Glutamatergic neuron (in vitro differentiated cells): Measurements from ENCODE around the gene PLD1. TPM values are rescaled to one million over a fixed set of nuclear protein-coding genes. Genes with fewer than 3 reads are reported as not detected.

Experiments used
- DNase-seq: peaks from one replicate; pipeline ENCODE4 v3.0.0; 2022
- H3K27ac Mint-ChIP-seq: one replicate; pipeline ENCODE4 v1.8.0; 2020; ENCODE audit warnings: mild to moderate bottlenecking, mixed read lengths, inconsistent platforms; ENCODE audit not compliant: unreplicated experiment
- H3K27me3 Mint-ChIP-seq: one replicate; pipeline ENCODE4 v1.8.0; 2020; ENCODE audit warnings: mild to moderate bottlenecking, moderate library complexity, mixed read lengths, inconsistent platforms; ENCODE audit not compliant: unreplicated experiment
- H3K36me3 Mint-ChIP-seq: one replicate; pipeline ENCODE4 v1.8.0; 2020; ENCODE audit warnings: mild to moderate bottlenecking, mixed read lengths, inconsistent platforms; ENCODE audit not compliant: unreplicated experiment
- H3K4me1 Mint-ChIP-seq: one replicate; pipeline ENCODE4 v1.8.0; 2020; ENCODE audit warnings: mild to moderate bottlenecking, low read depth, mixed read lengths, inconsistent platforms; ENCODE audit not compliant: unreplicated experiment
- H3K4me3 Mint-ChIP-seq: one replicate; pipeline ENCODE4 v1.8.0; 2020; ENCODE audit warnings: mild to moderate bottlenecking, mixed read lengths, inconsistent platforms; ENCODE audit not compliant: unreplicated experiment
- H3K9me3 Mint-ChIP-seq: one replicate; pipeline ENCODE4 v1.8.0; 2020; ENCODE audit warnings: mild to moderate bottlenecking, moderate library complexity, mixed read lengths, inconsistent platforms; ENCODE audit not compliant: unreplicated experiment
- total RNA-seq: library from RNA; stranded (reverse); fragmentation: NEBNext Ultra II Directional; extraction: Animal tissue kit (Norgen Biotek cat#: 25700); gene quantifications from one replicate; pipeline ENCODE4 v1.2.1, GENCODE V29; 2021; ENCODE audit not compliant: unreplicated experiment
- TF ChIP-seq, protein P1 (sequence below): fragments of 200-600 bp; sonication (generic); IDR thresholded peaks from one replicate; pipeline ENCODE4 v1.5.0; 2021; ENCODE audit not compliant: partially characterized antibody, unreplicated experiment

PLD1 gene
- total RNA-seq, 1 donor from 2014 or later, result 0.61 TPM

DNA sequence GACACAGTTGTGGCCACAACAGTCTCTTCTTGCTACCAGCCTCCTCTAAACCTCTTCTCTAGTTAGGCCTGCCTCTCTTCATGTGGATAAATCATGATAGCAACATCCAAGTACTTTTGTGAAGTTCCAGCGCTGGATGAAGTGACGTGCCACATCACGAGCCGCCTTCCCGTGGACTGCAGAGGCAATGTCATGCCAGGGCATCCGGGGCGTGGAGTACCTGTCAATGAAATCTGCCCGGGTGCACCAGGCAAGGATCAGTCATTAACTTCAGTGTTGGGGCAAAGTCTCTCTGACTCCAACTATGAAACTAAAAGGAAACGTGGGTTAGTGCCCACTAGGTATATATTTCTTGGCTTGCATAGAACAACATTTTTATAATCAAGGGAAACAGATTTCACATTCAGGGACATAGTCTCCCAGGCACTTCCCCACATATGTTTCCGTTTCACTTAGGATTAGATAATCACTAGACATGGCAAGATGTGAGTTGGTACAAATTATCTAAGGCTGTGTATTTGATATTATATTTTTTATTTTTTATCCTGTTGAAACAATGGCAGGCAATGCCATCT lies 133.6 kb downstream of the PLD1 start:
- no peaks in the 10 kb centered on the region for H3K36me3 Mint-ChIP-seq
- TF ChIP-seq, protein P1, sequence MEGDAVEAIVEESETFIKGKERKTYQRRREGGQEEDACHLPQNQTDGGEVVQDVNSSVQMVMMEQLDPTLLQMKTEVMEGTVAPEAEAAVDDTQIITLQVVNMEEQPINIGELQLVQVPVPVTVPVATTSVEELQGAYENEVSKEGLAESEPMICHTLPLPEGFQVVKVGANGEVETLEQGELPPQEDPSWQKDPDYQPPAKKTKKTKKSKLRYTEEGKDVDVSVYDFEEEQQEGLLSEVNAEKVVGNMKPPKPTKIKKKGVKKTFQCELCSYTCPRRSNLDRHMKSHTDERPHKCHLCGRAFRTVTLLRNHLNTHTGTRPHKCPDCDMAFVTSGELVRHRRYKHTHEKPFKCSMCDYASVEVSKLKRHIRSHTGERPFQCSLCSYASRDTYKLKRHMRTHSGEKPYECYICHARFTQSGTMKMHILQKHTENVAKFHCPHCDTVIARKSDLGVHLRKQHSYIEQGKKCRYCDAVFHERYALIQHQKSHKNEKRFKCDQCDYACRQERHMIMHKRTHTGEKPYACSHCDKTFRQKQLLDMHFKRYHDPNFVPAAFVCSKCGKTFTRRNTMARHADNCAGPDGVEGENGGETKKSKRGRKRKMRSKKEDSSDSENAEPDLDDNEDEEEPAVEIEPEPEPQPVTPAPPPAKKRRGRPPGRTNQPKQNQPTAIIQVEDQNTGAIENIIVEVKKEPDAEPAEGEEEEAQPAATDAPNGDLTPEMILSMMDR, result no peak
- H3K4me1 Mint-ChIP-seq, result no peaks in the 10 kb centered on the region
- DNase-seq, result no peak
- H3K27ac Mint-ChIP-seq, result no peak overlapping the region
- no peak overlapping the region for H3K4me3 Mint-ChIP-seq
- H3K27me3 Mint-ChIP-seq, result peaks cover 2% of the 10 kb centered on the region
- H3K9me3 Mint-ChIP-seq, result no peaks in the 10 kb centered on the region

DNA sequence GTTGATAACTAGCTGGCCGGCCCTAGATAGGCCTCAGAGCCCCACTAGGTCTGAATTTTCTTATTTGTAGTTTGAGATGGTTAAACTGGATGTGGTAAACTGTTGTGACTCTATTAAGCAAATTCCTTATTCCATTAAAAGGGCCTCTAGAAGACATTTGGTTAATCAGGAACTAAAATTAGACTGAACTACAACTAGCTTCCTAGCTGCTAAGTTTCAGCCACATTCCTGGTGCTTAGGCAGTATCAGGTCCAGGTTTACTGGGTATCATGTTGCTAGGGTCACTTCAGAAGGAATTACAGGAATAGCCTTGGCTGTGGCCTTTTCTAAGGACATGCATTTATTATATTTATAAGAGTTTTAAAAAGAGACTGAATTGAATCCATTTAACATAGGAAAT lies 136.3 kb downstream of the PLD1 start:
- no peak overlapping the region for H3K27ac Mint-ChIP-seq

DNA sequence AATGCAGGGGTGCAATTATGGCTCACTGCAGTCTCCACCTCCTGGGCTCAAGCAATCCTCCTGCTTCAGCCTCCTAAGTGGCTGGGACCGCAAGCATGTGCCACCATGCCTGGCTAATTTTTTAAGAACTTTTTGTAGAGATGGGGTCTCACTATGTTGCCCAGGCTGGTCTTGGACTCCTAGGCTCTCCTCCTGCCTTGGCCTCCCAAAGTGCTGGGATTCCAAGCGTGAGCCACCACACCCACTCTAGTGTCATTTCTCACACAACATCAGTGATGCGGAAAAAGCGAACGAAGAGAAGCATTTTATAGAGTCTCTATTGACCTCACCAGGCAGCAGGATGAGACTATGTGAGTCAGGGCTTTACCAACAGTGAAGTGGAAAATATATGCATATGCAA lies 137.7 kb downstream of the PLD1 start:
- TF ChIP-seq, protein P1, result no peak
- H3K36me3 Mint-ChIP-seq, result no peaks in the 10 kb centered on the region
- no peaks in the 10 kb centered on the region for H3K4me1 Mint-ChIP-seq
- no peak overlapping the region for H3K4me3 Mint-ChIP-seq
- DNase-seq, result no peak
- H3K27me3 Mint-ChIP-seq, result peaks cover 2% of the 10 kb centered on the region
- no peak overlapping the region for H3K27ac Mint-ChIP-seq
- no peaks in the 10 kb centered on the region for H3K9me3 Mint-ChIP-seq

More for the DNA sequence above, 136.3 kb downstream of the PLD1 start:
- TF ChIP-seq, protein P1, result no peak
- no peak for DNase-seq
- Mint-ChIP-seq H3K4me3 (no peak overlapping the region), H3K9me3 (no peaks in the 10 kb centered on the region), H3K4me1 (no peaks in the 10 kb centered on the region), H3K36me3 (no peaks in the 10 kb centered on the region), H3K27me3 (peaks cover 2% of the 10 kb centered on the region)

DNA sequence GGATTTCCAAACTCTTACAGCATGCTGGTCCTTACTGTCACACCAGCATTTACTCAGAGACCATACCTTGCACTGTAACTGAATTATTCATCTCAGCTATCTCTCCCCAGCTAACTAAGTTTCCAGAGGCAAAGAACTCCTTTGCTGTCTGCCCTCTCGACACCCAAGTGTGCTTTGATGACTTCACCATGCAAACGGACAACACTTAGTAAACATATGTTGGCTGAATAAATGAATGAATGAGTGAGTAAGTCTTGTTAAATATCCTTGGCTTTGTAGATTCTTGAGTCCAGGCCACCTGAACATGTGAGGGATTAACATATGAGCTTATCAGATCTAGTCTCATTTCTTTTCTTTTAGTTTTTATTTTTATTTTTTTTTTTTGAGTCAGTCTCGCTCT lies 138.2 kb downstream of the PLD1 start:
- no peaks in the 10 kb centered on the region for H3K4me1 Mint-ChIP-seq
- no peak overlapping the region for H3K27ac Mint-ChIP-seq
- no peaks in the 10 kb centered on the region for H3K9me3 Mint-ChIP-seq
- TF ChIP-seq, protein P1, result no peak
- DNase-seq, result no peak
- no peaks in the 10 kb centered on the region for H3K36me3 Mint-ChIP-seq
- no peak overlapping the region for H3K4me3 Mint-ChIP-seq
- H3K27me3 Mint-ChIP-seq, result peaks cover 2% of the 10 kb centered on the region

DNA sequence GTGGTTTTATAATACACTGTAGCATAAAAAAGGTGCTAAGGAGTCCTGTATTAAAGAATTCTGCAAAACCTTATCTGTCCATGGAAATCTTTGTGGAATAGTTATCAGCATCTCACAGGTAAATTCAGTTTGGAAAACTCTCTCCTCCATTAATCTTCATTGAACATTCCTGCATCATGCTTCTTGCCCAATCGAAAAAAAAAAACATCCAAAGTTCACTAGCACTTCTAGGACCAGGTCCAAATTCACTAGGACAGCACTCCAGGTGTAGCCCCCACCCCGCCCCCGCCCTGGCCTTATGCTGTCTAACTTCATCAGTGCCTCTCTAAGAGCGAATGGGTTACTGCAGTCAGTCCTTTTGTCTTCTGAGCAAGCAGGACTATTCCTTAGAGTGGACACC lies 138.6 kb downstream of the PLD1 start:
- H3K27ac Mint-ChIP-seq, result no peak overlapping the region
- no peak for DNase-seq
- no peaks in the 10 kb centered on the region for H3K9me3 Mint-ChIP-seq
- no peaks in the 10 kb centered on the region for H3K4me1 Mint-ChIP-seq
- peaks cover 2% of the 10 kb centered on the region for H3K27me3 Mint-ChIP-seq
- no peaks in the 10 kb centered on the region for H3K36me3 Mint-ChIP-seq
- TF ChIP-seq, protein P1, result no peak
- no peak overlapping the region for H3K4me3 Mint-ChIP-seq
